ENCODE measurements around the gene ADGRG1.

ADGRG1 gene

GRCh38 chr16:57700781-57701551 is 72.5 kb downstream of the ADGRG1 start:
- no peak for DNase-seq (ENCODE audit: low spot score)
- TF ChIP-seq, protein P1, sequence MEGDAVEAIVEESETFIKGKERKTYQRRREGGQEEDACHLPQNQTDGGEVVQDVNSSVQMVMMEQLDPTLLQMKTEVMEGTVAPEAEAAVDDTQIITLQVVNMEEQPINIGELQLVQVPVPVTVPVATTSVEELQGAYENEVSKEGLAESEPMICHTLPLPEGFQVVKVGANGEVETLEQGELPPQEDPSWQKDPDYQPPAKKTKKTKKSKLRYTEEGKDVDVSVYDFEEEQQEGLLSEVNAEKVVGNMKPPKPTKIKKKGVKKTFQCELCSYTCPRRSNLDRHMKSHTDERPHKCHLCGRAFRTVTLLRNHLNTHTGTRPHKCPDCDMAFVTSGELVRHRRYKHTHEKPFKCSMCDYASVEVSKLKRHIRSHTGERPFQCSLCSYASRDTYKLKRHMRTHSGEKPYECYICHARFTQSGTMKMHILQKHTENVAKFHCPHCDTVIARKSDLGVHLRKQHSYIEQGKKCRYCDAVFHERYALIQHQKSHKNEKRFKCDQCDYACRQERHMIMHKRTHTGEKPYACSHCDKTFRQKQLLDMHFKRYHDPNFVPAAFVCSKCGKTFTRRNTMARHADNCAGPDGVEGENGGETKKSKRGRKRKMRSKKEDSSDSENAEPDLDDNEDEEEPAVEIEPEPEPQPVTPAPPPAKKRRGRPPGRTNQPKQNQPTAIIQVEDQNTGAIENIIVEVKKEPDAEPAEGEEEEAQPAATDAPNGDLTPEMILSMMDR (IDR thresholded peaks at IDR 0.05; ENCODE audit: extremely low read depth, insufficient read depth, missing control alignments) = no peak
- in situ Hi-C loops (cut with MboI; ENCODE audit: low pct_unique_long_range_greater_than_20kb, low sequenced_read_pairs, unreplicated experiment) = no loop called here

GRCh38 chr16:57701759-57702371 is 73.4 kb downstream of the ADGRG1 start:
- TF ChIP-seq, protein P1 (IDR thresholded peaks at IDR 0.05; ENCODE audit: extremely low read depth, insufficient read depth, missing control alignments) = no peak
- in situ Hi-C loops (cut with MboI; ENCODE audit: low pct_unique_long_range_greater_than_20kb, low sequenced_read_pairs, unreplicated experiment) = no loop called here
- no peak for DNase-seq (ENCODE audit: low spot score)

- in situ Hi-C loops (cut with MboI; ENCODE audit: low pct_unique_long_range_greater_than_20kb, low sequenced_read_pairs, unreplicated experiment) = no loop called here
- TF ChIP-seq, protein P1 (IDR thresholded peaks at IDR 0.05; ENCODE audit: extremely low read depth, insufficient read depth, missing control alignments) = no peak
- DNase-seq (ENCODE audit: low spot score) = no peak
These were observed 75.1 kb downstream of the ADGRG1 start for GRCh38 chr16:57703416-57704010.

DNA sequence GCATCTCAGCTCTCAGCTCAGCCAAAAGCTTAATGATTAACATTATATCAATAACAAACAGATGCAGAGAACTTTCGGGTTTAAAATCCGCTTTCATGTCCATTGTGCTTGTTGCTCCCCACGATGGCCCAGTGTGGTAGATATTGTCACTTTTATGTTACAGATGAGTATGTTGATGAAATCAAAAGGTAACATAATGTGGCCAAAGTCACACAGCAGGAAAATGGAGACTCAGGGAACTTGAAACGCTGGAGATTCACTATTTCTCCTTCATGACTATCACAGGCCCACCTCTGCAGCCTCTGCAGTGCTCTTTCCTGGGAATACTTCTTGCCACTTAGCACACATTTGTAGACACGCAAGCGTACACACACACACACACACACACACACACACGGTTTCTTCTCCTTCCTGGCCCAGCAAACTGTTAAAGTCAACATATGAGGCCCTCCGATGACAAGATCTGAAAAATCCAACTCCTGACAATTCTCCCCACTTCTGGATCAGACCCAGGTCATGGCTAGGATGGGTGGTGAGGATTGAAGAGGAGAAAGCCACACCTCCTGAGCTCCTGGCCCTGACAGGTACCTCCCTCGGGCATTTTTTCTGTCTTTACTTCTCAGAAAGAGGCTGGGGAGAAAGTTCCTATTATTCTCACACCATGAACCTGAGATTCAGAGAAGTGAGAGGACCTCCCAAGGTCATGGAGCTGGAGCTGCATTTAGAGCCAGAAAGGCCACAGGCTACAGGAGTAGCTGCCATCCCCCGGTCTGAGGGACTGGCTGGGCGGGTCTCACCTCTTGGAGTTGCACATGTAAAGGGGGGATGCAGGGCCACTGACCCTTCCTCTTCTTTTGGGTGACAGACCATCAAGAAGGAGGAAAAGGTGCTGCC is 75.8 kb downstream of the ADGRG1 start:
- peak; percentile 8 for DNase-seq (ENCODE audit: low spot score)
- in situ Hi-C loops (cut with MboI; ENCODE audit: low pct_unique_long_range_greater_than_20kb, low sequenced_read_pairs, unreplicated experiment) = no loop called here
- TF ChIP-seq, protein P1 (IDR thresholded peaks at IDR 0.05; ENCODE audit: extremely low read depth, insufficient read depth, missing control alignments) = no peak

DNA sequence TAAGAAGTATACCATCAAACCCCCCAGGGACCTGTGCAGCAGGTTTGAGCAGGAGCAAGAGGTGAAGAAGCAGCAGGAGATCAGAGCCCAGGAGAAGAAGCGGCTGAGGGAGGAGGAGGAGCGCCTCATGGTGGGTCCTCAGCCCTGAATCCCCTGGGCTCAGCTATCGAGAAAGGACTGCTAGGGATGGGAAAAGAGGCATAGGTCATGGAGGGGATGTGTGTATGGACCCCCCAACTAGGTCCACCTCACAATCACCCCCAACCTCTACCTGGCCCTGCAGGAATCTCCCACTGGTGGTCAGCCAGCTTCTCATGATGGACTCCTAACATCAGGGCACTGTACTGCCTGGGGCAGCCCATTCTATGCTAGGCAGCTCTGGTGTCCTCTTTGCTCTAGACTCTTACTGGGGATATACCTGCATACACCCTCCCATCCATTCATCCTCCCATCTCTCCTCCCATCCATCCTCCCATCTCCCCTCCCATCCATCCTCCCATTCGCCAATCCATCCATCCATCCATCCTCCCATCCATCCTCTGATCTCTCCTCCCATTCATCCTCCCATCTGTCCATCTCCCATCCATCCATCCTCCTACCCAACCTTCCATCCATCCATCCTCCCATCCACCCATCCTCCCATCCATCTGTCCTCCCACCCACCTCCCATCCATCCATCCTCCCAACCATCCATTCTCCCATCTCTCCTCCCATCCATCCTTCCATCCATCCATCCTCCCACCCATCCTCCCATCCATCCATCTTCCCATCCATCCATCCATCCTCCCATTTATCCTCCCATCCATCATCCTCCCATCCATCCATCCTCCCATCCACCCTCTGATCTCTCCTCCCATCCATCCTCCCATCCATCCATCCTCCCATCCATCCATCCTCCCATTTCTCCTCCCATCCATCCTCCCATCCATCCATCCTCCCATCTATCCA is 76.7 kb downstream of the ADGRG1 start:
- in situ Hi-C loops (cut with MboI; ENCODE audit: low pct_unique_long_range_greater_than_20kb, low sequenced_read_pairs, unreplicated experiment) = no loop called here
- peak; percentile 12 for DNase-seq (ENCODE audit: low spot score)
- TF ChIP-seq, protein P1 (IDR thresholded peaks at IDR 0.05; ENCODE audit: extremely low read depth, insufficient read depth, missing control alignments) = no peak

Measured in GM13977 (cell line).